ENCODE results near the gene SPI1.

DNA sequence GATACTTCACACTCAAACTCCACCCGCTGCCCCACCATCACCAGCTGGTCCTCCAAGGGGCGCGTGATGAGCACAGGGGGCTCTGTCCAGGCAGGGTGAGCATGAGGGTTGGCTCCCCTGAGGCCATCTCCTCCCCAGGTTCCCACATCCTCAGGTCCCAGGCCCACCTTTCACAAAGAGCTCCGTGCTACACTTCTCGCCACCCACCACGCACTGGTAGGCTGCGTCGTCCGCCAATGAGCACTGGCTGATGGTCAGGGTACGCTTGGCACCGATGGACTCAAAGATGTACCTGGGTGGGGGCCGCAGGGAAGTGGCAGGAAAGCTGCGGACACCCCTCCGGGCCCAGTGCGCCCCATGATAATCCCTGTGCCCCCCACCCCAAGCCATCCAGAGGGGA, 35.5 kb downstream of the SPI1 start:
- TF ChIP-seq CTCF (IDR thresholded peaks at IDR 0.05) = no peak
- no peak for TF ChIP-seq POLR2AphosphoS5 (IDR thresholded peaks at IDR 0.05)

Data from upper lobe of left lung (tissue), 4 donors.